Hematopoietic multipotent progenitor cell treated with erythropoietin and hydrocortisone succinate and interleukin-3 and kit ligand, for 8 days (in vitro differentiated cells): ENCODE measurements around the gene ADAMTS16.
A peak's percentile ranks its signal among the peaks of the same experiment; 100 is the strongest.
"Not testable (repeated sequence)": the region's sequence is repeated elsewhere in the genome, so short reads cannot be mapped to it uniquely, and the experiment has no call there.

Source experiments
- DNase-seq: peaks from one replicate; pipeline ENCODE4 v3.0.0-alpha.2; 2015

The ADAMTS16 gene

GRCh38 chr5:5139777-5140478 lies at the start of gene ADAMTS16:
ADAMTS16 (plus strand) TSS chr5:5140330; CDS start chr5:5140468, 138 bp downstream.
- no peak for DNase-seq

- DNase-seq: no peak
Observed at GRCh38 chr5:5092149-5092548, 48.0 kb upstream of the ADAMTS16 start.

GRCh38 chr5:5100635-5101034 lies 39.5 kb upstream of the ADAMTS16 start:
- no peak for DNase-seq

GRCh38 chr5:5101676-5102075 lies 38.5 kb upstream of the ADAMTS16 start:
- DNase-seq: no peak

- DNase-seq: no peak
Observed at GRCh38 chr5:5103245-5103644, 36.9 kb upstream of the ADAMTS16 start.

GRCh38 chr5:5104550-5104949 lies 35.6 kb upstream of the ADAMTS16 start:
- DNase-seq: no peak

- no peak for DNase-seq
Observed at GRCh38 chr5:5105531-5105930, 34.6 kb upstream of the ADAMTS16 start.

- no peak for DNase-seq
Observed at GRCh38 chr5:5116956-5117355, 23.2 kb upstream of the ADAMTS16 start.

- no peak for DNase-seq
Observed at GRCh38 chr5:5122776-5123175, 17.4 kb upstream of the ADAMTS16 start.

GRCh38 chr5:5124231-5124630 lies 15.9 kb upstream of the ADAMTS16 start:
- no peak for DNase-seq

- DNase-seq: no peak
Observed at GRCh38 chr5:5126444-5126843, 13.7 kb upstream of the ADAMTS16 start.

- DNase-seq: no peak
Observed at GRCh38 chr5:5128766-5129165, 11.4 kb upstream of the ADAMTS16 start.

GRCh38 chr5:5132234-5132633 lies 7.9 kb upstream of the ADAMTS16 start:
- DNase-seq: no peak

- no peak for DNase-seq
Observed at GRCh38 chr5:5132693-5133295, 7.3 kb upstream of the ADAMTS16 start.

- no peak for DNase-seq
Observed at GRCh38 chr5:5134107-5134506, 6.0 kb upstream of the ADAMTS16 start.

GRCh38 chr5:5135957-5136676 lies 4.0 kb upstream of the ADAMTS16 start:
- DNase-seq: no peak

GRCh38 chr5:5137851-5138250 lies 2.3 kb upstream of the ADAMTS16 start:
- DNase-seq: not testable (repeated sequence)

GRCh38 chr5:5139336-5139776 lies 774 bp upstream of the ADAMTS16 start:
- DNase-seq: no peak

GRCh38 chr5:5140479-5141338 lies 579 bp downstream of the ADAMTS16 start:
- no peak for DNase-seq

- DNase-seq: no peak
Observed at GRCh38 chr5:5141339-5141599, 1.1 kb downstream of the ADAMTS16 start.

- peak; percentile 71 for DNase-seq
Observed at GRCh38 chr5:5141625-5142525, 1.7 kb downstream of the ADAMTS16 start.

- no peak for DNase-seq
Observed at GRCh38 chr5:5144441-5144840, 4.3 kb downstream of the ADAMTS16 start.
